ENCODE measurements around the gene CMTM6.
"Not testable (repeated sequence)": the region's sequence is repeated elsewhere in the genome, so short reads cannot be mapped to it uniquely, and the experiment has no call there.

CMTM6 gene

GRCh38 chr3:32531010-32531647 lies 28.5 kb upstream of the CMTM6 start:
- H3K4me3 ChIP-seq (replicated peaks; ENCODE audit: insufficient read depth, low read length): no peak overlapping the region
- no peak for DNase-seq (ENCODE audit: low read depth in 1 of 2, low spot score in 1 of 2)
- no peaks in the 10 kb centered on the region for H3K27me3 ChIP-seq (ENCODE audit: insufficient read depth, poor library complexity, severe bottlenecking)
- H3K27ac ChIP-seq (replicated peaks): no peak overlapping the region
- TF ChIP-seq CTCF (IDR thresholded peaks at IDR 0.05; ENCODE audit: insufficient read depth, low read length): no peak
- no peak for TF ChIP-seq GABPA (IDR thresholded peaks at IDR 0.05; ENCODE audit: low read depth)
- TF ChIP-seq REST (IDR thresholded peaks at IDR 0.05; ENCODE audit: insufficient replicate concordance, low read depth): no peak
- TF ChIP-seq SPI1 (IDR thresholded peaks at IDR 0.05; ENCODE audit: borderline replicate concordance, low read depth): no peak
- TF ChIP-seq POLR2AphosphoS5 (IDR thresholded peaks at IDR 0.05; ENCODE audit: low read depth): no peak

DNA sequence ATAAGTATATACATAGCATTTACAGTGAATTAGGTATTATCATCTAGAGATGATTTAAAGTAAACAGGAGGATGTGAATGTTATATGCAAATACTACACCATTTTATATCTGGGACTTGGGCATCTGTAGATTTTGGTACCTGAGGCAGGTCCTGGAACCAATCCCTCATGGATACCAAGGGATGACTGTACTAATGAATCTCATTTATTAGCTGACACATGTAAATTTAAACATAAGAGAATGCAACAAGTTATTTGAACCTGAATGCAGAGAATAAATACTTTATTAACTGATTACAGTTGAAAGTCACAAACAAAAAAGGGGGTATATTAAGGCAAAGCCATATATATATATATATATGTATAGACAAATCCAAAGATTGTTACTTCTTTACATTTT lies 23.1 kb upstream of the CMTM6 start:
- no peaks in the 10 kb centered on the region for H3K27me3 ChIP-seq (ENCODE audit: insufficient read depth, poor library complexity, severe bottlenecking)
- H3K4me3 ChIP-seq (replicated peaks; ENCODE audit: insufficient read depth, low read length): no peak overlapping the region
- no peak for DNase-seq (ENCODE audit: low read depth in 1 of 2, low spot score in 1 of 2)
- TF ChIP-seq GABPA (IDR thresholded peaks at IDR 0.05; ENCODE audit: low read depth): no peak
- H3K27ac ChIP-seq (replicated peaks): no peak overlapping the region

- Histone ChIP-seq H3K27ac (replicated peaks) (no peak overlapping the region), H3K4me3 (replicated peaks; ENCODE audit: insufficient read depth, low read length) (no peak overlapping the region), H3K27me3 (ENCODE audit: insufficient read depth, poor library complexity, severe bottlenecking) (no peaks in the 10 kb centered on the region)
- no peak for TF ChIP-seq GABPA (IDR thresholded peaks at IDR 0.05; ENCODE audit: low read depth)
- TF ChIP-seq REST (IDR thresholded peaks at IDR 0.05; ENCODE audit: insufficient replicate concordance, low read depth): no peak
- no peak for TF ChIP-seq SPI1 (IDR thresholded peaks at IDR 0.05; ENCODE audit: borderline replicate concordance, low read depth)
- TF ChIP-seq POLR2AphosphoS5 (IDR thresholded peaks at IDR 0.05; ENCODE audit: low read depth): no peak
- no peak for TF ChIP-seq CTCF (IDR thresholded peaks at IDR 0.05; ENCODE audit: insufficient read depth, low read length)
- DNase-seq (ENCODE audit: low read depth in 1 of 2, low spot score in 1 of 2): no peak
These were observed 20.0 kb upstream of the CMTM6 start for GRCh38 chr3:32522682-32523081.

- DNase-seq (ENCODE audit: low read depth in 1 of 2, low spot score in 1 of 2); H3K27ac ChIP-seq (replicated peaks); H3K4me3 ChIP-seq (replicated peaks; ENCODE audit: insufficient read depth, low read length); H3K27me3 ChIP-seq (ENCODE audit: insufficient read depth, poor library complexity, severe bottlenecking): not testable (repeated sequence)
These were observed 16.3 kb upstream of the CMTM6 start for GRCh38 chr3:32518921-32519320.

DNA sequence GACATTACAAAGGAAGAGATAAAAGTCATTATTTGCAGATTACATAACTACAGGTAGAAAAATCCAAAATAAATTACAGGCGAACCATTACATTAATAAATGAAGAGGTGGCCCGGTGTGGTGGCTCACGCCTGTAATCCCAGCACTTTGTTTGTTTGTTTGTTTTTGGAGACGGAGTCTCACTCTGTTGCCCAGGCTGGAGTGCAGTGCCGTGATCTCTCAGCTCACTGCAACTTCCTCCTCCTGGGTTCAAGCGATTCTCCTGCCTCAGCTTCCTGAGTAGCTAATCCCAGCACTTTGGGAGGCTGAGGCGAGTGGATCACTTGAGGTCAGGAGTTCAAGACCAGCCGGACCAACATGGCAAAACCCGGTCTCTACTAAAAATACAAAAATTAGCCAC lies 14.1 kb upstream of the CMTM6 start:
- not testable (repeated sequence) for DNase-seq (ENCODE audit: low read depth in 1 of 2, low spot score in 1 of 2); H3K27me3 ChIP-seq (ENCODE audit: insufficient read depth, poor library complexity, severe bottlenecking); H3K4me3 ChIP-seq (replicated peaks; ENCODE audit: insufficient read depth, low read length)
- peak overlapping the region; percentile 60 for H3K27ac ChIP-seq (replicated peaks)
